H9 (cell line): ENCODE results near the gene MBP. TPM values are rescaled to one million over a fixed set of nuclear protein-coding genes. Genes with fewer than 3 reads are reported as not detected.

Experiments used
- DNase-seq: peaks from one replicate; pipeline ENCODE4 v3.0.0-alpha.2; 2017
- H2AFZ ChIP-seq: one replicate; pipeline ENCODE4 v1.6.1; 2013; ENCODE audit warnings: mild to moderate bottlenecking, low read length, control low read depth, moderate library complexity
- H2AK5ac ChIP-seq: 2 replicates; pipeline ENCODE4 v1.6.1; 2013; ENCODE audit warnings: low read length, control low read depth, mixed read lengths; ENCODE audit not compliant: insufficient read length
- H2BK120ac ChIP-seq: one replicate; pipeline ENCODE4 v1.6.1; 2013; ENCODE audit warnings: low read depth, mild to moderate bottlenecking, low read length, control low read depth, inconsistent platforms; ENCODE audit not compliant: poor library complexity, severe bottlenecking
- H2BK12ac ChIP-seq: 2 replicates; pipeline ENCODE4 v1.6.1; 2013; ENCODE audit warnings: low read length, control low read depth, mixed read lengths, low read depth; ENCODE audit not compliant: insufficient read length
- H2BK15ac ChIP-seq: 2 replicates; pipeline ENCODE4 v1.6.1; 2013; ENCODE audit warnings: low read depth, low read length, control low read depth
- H2BK20ac ChIP-seq: one replicate; pipeline ENCODE4 v1.6.1; 2013; ENCODE audit warnings: low read depth, mild to moderate bottlenecking, low read length, control low read depth, inconsistent platforms; ENCODE audit not compliant: poor library complexity, severe bottlenecking
- H2BK5ac ChIP-seq: 2 replicates; pipeline ENCODE4 v1.6.1; 2013; ENCODE audit warnings: low read length, control low read depth, mixed read lengths; ENCODE audit not compliant: insufficient read length
- H3K14ac ChIP-seq: 2 replicates; pipeline ENCODE4 v1.6.1; 2013; ENCODE audit warnings: low read length, control low read depth; ENCODE audit not compliant: insufficient read depth
- H3K18ac ChIP-seq: 2 replicates; pipeline ENCODE4 v1.6.1; 2013; ENCODE audit warnings: low read depth, mild to moderate bottlenecking, mixed read lengths, low read length, control low read depth; ENCODE audit not compliant: insufficient read length
- H3K23ac ChIP-seq: 2 replicates; pipeline ENCODE4 v1.6.1; 2013; ENCODE audit warnings: low read length, control low read depth, mixed read lengths, low read depth; ENCODE audit not compliant: insufficient read length
- H3K23me2 ChIP-seq: 2 replicates; pipeline ENCODE4 v1.6.1; 2013; ENCODE audit warnings: low read depth, mild to moderate bottlenecking, mixed read lengths, low read length, control low read depth; ENCODE audit not compliant: insufficient read length, poor library complexity, severe bottlenecking
- H3K27ac ChIP-seq: 2 replicates; pipeline ENCODE4 v1.5.1; 2013; ENCODE audit warnings: low read length, control low read depth, mixed read lengths, low read depth; ENCODE audit not compliant: insufficient read length
- H3K27me3 ChIP-seq: 2 replicates; pipeline ENCODE4 v1.6.1; 2013; ENCODE audit warnings: low read length, control low read depth, inconsistent platforms; ENCODE audit not compliant: insufficient read depth
- H3K4ac ChIP-seq: 2 replicates; pipeline ENCODE4 v1.6.1; 2013; ENCODE audit warnings: low read depth, mild to moderate bottlenecking, control low read depth, inconsistent platforms, low read length, moderate library complexity
- H3K4me1 ChIP-seq: 2 replicates; pipeline ENCODE4 v1.6.1; 2013; ENCODE audit warnings: low read length, control low read depth, inconsistent platforms; ENCODE audit not compliant: insufficient read depth
- H3K4me2 ChIP-seq: 2 replicates; pipeline ENCODE4 v1.6.1; 2013; ENCODE audit warnings: low read length, control low read depth, mixed read lengths; ENCODE audit not compliant: insufficient read length, insufficient read depth
- H3K56ac ChIP-seq: 2 replicates; pipeline ENCODE4 v1.6.1; 2013; ENCODE audit warnings: low read depth, mild to moderate bottlenecking, mixed read lengths, low read length, control low read depth; ENCODE audit not compliant: insufficient read length
- H3K79me1 ChIP-seq: 2 replicates; pipeline ENCODE4 v1.6.1; 2013; ENCODE audit warnings: low read depth, mild to moderate bottlenecking, moderate library complexity, low read length, control low read depth, inconsistent platforms; ENCODE audit not compliant: insufficient read depth, poor library complexity, severe bottlenecking
- H3K79me2 ChIP-seq: 2 replicates; pipeline ENCODE4 v1.6.1; 2013; ENCODE audit warnings: low read length, control low read depth, inconsistent platforms; ENCODE audit not compliant: insufficient read depth
- H3K9ac ChIP-seq: 2 replicates; pipeline ENCODE4 v1.6.1; 2013; ENCODE audit warnings: low read length, control low read depth, mixed read lengths; ENCODE audit not compliant: insufficient read length; ENCODE audit errors: extremely low read depth
- H3K9me3 ChIP-seq: one replicate; pipeline ENCODE4 v1.6.1; 2013; ENCODE audit warnings: low read depth, low read length, inconsistent platforms; ENCODE audit not compliant: control insufficient read depth
- H3T11ph ChIP-seq: one replicate; pipeline ENCODE4 v1.6.1; 2013; ENCODE audit warnings: mild to moderate bottlenecking, low read length, control low read depth, inconsistent platforms
- H4K20me1 ChIP-seq: one replicate; pipeline ENCODE4 v1.6.1; 2013; ENCODE audit not compliant: control insufficient read depth, insufficient read length, insufficient read depth
- H4K5ac ChIP-seq: 2 replicates; pipeline ENCODE4 v1.6.1; 2013; ENCODE audit warnings: low read depth, mild to moderate bottlenecking, mixed read lengths, low read length, control low read depth; ENCODE audit not compliant: insufficient read length
- H4K8ac ChIP-seq: replicated peaks from 2 replicates; pipeline ENCODE4 v1.6.1; 2013; ENCODE audit warnings: low read length, control low read depth, mixed read lengths, low read depth; ENCODE audit not compliant: insufficient read length
- H4K91ac ChIP-seq: 2 replicates; pipeline ENCODE4 v1.6.1; 2013; ENCODE audit warnings: low read depth, mild to moderate bottlenecking, moderate library complexity, mixed read lengths, low read length, control low read depth; ENCODE audit not compliant: insufficient read length
- H3K27ac Mint-ChIP-seq, 3 experiments: 2 replicates in 2 of 3; 3 replicates in 1 of 3; pipeline ENCODE4 v1.8.0; 2020 to 2021; ENCODE audit warnings: mixed read lengths in 3 of 3, mild to moderate bottlenecking in 1 of 3, moderate library complexity in 1 of 3
- H3K27me3 Mint-ChIP-seq: 2 replicates; pipeline ENCODE4 v1.8.0; 2021; ENCODE audit warnings: low read depth, mild to moderate bottlenecking, moderate library complexity, mixed read lengths
- H3K36me3 Mint-ChIP-seq, 3 experiments: 2 replicates in 2 of 3; 3 replicates in 1 of 3; pipeline ENCODE4 v1.8.0; 2020 to 2021; ENCODE audit warnings: low read depth in 3 of 3, mixed read lengths in 3 of 3; ENCODE audit not compliant: insufficient read depth in 1 of 3
- H3K4me1 Mint-ChIP-seq, 2 experiments: 2 replicates each; pipeline ENCODE4 v1.8.0; 2020; ENCODE audit warnings: mixed read lengths in 2 of 2
- H3K4me3 Mint-ChIP-seq, 2 experiments: 2 replicates in 1 of 2; 3 replicates in 1 of 2; pipeline ENCODE4 v1.8.0; 2020 to 2021; ENCODE audit warnings: mild to moderate bottlenecking in 2 of 2, mixed read lengths in 2 of 2, moderate library complexity in 1 of 2
- H3K9me3 Mint-ChIP-seq, 2 experiments: 2 replicates in 1 of 2; 3 replicates in 1 of 2; pipeline ENCODE4 v1.8.0; 2020; ENCODE audit warnings: mild to moderate bottlenecking in 2 of 2, mixed read lengths in 2 of 2, moderate library complexity in 1 of 2
- WGBS: extraction: QIAGEN DNeasy Blood & Tissue Kit; methylation state at CpG from one replicate; pipeline ENCODE4 v1.1.7; 2013; ENCODE audit warnings: missing lambda C conversion rate, low lambda C conversion rate, mixed read lengths; ENCODE audit not compliant: insufficient read length; ENCODE audit errors: extremely low coverage; 5-methylcytosine and 5-hydroxymethylcytosine counted together
- total RNA-seq: library from RNA; stranded (reverse); gene quantifications from 2 replicates; pipeline ENCODE4 v1.2.1, GENCODE V29; 2021
- TF ChIP-seq, protein P1 (sequence below): fragments of 200-600 bp; sonication (generic); conservative IDR thresholded peaks from 3 replicates; pipeline ENCODE4 v1.8.0; 2021; ENCODE audit warnings: antibody characterized with exemption, mild to moderate bottlenecking

MBP gene
- total RNA-seq, 1 experiment from 2014 or later = 8.6 TPM

DNA sequence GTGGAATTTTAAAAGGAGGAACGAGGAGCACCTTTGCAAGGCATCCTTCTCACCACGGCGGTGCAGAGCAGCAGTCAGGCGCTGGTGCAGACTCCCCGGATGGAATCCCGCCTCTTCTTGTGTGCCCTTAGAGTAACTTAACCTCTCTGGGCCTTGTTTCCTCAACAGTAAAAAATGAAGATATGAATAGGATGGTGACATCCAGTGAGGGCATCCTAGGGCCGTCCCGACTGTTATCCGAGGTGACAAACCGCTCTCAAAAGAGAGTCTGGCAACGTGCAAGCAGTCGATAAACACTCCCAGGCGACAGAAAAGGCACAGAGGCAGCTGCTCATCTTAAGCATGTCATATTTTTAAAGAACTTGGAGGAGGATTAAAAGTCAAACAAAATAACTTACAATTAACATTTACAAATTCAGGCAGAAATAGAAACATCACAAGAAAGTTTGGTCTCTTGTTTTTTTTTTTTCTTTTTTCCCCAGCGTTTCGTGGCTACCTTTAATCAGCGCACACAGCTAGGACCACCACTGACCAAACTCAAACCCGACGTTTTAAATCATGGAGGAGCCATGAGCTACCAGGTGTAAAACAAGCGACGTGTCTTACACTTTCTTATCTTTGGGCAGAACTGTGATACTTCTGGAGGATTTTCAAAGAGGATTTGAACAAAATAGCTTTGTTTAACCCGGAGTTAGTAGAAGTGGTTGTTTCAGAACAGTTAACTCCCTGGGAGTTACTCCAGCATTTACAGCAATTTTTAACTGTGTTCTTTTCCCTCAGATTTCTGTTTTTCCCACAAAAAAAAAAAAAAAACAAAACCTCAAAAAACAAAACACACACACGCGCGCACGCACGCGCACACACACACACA is 2.1 kb downstream of the MBP start:
- Mint-ChIP-seq H3K27ac (no peak overlapping the region), H3K36me3 (peaks cover 0 to 2% (median 0%) of the 10 kb centered on the region in 3 experiments; a peak in 2 of 7 replicates), H3K27me3 (peaks cover 41% of the 10 kb centered on the region), H3K4me1 (peaks cover 11 to 15% of the 10 kb centered on the region in 2 experiments), H3K9me3 (no peaks in the 10 kb centered on the region; a peak in 2 of 5 replicates), H3K4me3 (peak overlapping the region; percentile 72 to 87)
- Histone ChIP-seq H3K9me3 (no peaks in the 10 kb centered on the region), H2BK5ac (no peak overlapping the region), H3K27ac (no peak overlapping the region), H2AK5ac (no peak overlapping the region), H3K23me2 (peaks cover 14% of the 10 kb centered on the region), H2AFZ (no peak overlapping the region), H3K23ac (no peak overlapping the region), H4K91ac (no peak overlapping the region), H3K18ac (no peak overlapping the region), H3K14ac (no peak overlapping the region; the same call in 1 of the 2 replicates), H2BK120ac (no peak overlapping the region), H3K4ac (no peak overlapping the region), H4K5ac (no peak overlapping the region), H4K8ac (no peak overlapping the region), H3K4me2 (peak overlapping the region; percentile 46), H2BK12ac (no peak overlapping the region), H4K20me1 (no peaks in the 10 kb centered on the region), H2BK20ac (no peak overlapping the region), H3K56ac (no peak overlapping the region), H3K4me1 (no peaks in the 10 kb centered on the region), H3K79me2 (peaks cover 2% of the 10 kb centered on the region; the same call in 1 of the 2 replicates), H3K27me3 (peaks cover 2% of the 10 kb centered on the region; the same call in 1 of the 2 replicates), H3T11ph (no peak overlapping the region), H3K79me1 (no peaks in the 10 kb centered on the region), H2BK15ac (no peak overlapping the region), H3K9ac (no peak overlapping the region)
- TF ChIP-seq, protein P1, sequence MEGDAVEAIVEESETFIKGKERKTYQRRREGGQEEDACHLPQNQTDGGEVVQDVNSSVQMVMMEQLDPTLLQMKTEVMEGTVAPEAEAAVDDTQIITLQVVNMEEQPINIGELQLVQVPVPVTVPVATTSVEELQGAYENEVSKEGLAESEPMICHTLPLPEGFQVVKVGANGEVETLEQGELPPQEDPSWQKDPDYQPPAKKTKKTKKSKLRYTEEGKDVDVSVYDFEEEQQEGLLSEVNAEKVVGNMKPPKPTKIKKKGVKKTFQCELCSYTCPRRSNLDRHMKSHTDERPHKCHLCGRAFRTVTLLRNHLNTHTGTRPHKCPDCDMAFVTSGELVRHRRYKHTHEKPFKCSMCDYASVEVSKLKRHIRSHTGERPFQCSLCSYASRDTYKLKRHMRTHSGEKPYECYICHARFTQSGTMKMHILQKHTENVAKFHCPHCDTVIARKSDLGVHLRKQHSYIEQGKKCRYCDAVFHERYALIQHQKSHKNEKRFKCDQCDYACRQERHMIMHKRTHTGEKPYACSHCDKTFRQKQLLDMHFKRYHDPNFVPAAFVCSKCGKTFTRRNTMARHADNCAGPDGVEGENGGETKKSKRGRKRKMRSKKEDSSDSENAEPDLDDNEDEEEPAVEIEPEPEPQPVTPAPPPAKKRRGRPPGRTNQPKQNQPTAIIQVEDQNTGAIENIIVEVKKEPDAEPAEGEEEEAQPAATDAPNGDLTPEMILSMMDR = no peak
- no peak for DNase-seq
- WGBS = no CpG with 5 or more reads among the region's 27 CpGs
